GM21360 (cell line): ENCODE measurements around the gene HFE.
"Not testable (repeated sequence)": the region's sequence is repeated elsewhere in the genome, so short reads cannot be mapped to it uniquely, and the experiment has no call there.

Source experiments
- ATAC-seq: cut with Tn5 transposase; IDR thresholded peaks from one replicate; pipeline ENCODE4 v1.9.1; 2021; ENCODE audit warnings: mild to moderate bottlenecking, moderate library complexity; ENCODE audit not compliant: unreplicated experiment

The HFE gene, protein sequence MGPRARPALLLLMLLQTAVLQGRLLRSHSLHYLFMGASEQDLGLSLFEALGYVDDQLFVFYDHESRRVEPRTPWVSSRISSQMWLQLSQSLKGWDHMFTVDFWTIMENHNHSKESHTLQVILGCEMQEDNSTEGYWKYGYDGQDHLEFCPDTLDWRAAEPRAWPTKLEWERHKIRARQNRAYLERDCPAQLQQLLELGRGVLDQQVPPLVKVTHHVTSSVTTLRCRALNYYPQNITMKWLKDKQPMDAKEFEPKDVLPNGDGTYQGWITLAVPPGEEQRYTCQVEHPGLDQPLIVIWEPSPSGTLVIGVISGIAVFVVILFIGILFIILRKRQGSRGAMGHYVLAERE

DNA sequence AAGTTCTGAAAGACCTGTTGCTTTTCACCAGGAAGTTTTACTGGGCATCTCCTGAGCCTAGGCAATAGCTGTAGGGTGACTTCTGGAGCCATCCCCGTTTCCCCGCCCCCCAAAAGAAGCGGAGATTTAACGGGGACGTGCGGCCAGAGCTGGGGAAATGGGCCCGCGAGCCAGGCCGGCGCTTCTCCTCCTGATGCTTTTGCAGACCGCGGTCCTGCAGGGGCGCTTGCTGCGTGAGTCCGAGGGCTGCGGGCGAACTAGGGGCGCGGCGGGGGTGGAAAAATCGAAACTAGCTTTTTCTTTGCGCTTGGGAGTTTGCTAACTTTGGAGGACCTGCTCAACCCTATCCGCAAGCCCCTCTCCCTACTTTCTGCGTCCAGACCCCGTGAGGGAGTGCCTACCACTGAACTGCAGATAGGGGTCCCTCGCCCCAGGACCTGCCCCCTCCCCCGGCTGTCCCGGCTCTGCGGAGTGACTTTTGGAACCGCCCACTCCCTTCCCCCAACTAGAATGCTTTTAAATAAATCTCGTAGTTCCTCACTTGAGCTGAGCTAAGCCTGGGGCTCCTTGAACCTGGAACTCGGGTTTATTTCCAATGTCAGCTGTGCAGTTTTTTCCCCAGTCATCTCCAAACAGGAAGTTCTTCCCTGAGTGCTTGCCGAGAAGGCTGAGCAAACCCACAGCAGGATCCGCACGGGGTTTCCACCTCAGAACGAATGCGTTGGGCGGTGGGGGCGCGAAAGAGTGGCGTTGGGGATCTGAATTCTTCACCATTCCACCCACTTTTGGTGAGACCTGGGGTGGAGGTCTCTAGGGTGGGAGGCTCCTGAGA lies at the start of gene HFE:
HFE (plus strand) TSS at position 146 of the 832 bp plus-strand sequence; CDS start at position 158, 12 bp downstream.
- no peak for ATAC-seq

DNA sequence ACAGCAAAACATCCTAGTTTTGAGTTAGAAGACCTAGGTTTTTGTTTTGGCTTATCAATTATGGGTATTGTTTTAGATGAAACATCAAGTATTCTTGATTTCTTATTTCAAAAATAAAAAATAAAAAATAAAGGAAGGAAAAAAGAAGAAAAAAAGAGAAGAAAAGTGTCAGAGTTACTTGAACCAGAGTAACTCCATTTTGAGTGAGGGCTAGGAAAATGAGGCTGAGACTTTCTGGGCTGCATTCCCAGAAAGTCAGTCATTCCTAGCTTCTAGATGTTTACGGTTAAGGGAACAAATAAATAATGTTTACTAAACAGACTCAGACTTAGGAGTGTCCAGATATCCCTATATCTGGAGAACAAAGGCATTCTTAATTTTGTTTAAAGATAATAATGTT lies 45.3 kb upstream of the HFE start:
- no peak for ATAC-seq

- ATAC-seq: peak; percentile 52
These were observed 43.7 kb upstream of the HFE start for GRCh38 chr6:26043384-26044139.

- peak; percentile 22 for ATAC-seq
These were observed 42.8 kb upstream of the HFE start for GRCh38 chr6:26044140-26045064.

DNA sequence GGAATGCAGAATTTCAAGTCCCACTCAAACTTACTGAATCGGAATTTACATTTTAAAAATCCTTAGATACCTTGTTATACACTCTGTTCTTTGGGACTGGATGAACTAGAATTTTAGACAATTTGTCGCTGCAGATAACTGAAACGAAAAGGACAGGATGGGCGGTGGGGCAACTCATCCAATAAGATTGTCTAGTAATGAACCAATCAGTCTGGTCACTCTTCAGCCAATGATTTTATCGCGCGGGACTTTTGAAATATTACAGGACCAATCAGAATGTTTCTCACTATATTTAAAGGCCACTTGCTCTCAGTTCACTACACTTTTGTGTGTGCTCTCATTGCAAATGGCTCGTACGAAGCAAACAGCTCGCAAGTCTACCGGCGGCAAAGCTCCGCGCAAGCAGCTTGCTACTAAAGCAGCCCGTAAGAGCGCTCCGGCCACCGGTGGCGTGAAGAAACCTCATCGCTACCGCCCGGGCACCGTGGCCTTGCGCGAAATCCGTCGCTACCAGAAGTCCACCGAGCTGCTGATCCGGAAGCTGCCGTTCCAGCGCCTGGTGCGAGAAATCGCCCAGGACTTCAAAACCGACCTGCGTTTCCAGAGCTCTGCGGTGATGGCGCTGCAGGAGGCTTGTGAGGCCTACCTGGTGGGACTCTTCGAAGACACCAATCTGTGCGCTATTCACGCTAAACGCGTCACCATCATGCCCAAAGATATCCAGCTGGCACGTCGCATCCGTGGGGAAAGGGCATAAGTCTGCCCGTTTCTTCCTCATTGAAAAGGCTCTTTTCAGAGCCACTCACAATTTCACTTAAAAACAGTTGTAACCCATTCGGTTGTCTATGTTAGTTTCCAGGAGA lies 41.9 kb upstream of the HFE start:
- ATAC-seq: peak; percentile 44

DNA sequence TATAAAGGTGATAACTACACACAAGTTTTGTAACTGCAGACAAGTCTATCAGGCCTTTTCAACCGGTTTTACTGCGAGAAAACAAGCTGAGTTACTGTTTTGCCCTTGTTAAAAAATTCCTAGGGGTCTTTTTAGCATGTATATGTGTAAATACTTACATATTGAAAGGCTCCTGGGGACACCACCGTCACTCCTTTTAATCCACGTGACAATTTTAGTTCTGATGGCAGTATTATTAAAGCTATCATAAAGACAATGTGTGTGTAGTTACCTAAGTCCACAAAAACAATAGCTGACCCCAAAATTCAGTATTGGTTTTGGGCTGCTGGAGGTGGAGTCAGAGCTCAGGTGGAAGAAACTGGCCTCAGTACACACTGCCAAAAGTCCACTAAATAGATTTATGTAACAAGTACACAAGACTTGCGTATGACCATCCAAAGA lies 41.3 kb upstream of the HFE start:
- ATAC-seq: no peak

GRCh38 chr6:26047329-26047728 lies 39.9 kb upstream of the HFE start:
- not testable (repeated sequence) for ATAC-seq

DNA sequence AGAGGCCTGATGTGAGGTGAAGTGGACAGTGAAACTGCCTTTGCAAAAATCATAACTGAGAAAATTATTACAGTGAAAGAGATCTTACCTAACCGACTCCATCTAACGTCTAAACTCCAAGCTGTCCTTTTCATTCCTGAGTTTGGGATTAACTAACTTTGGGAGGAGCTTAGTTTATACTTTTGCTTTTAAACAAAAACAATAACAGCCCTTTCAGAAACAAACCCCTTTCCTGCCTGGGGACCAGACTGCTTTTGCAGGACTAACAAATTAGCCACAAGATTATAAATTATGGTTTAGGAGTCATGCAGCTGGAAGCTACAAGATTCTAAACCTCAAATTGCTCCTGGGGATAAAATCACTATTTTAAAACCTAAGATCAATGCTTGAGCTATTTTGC lies 38.6 kb upstream of the HFE start:
- no peak for ATAC-seq

DNA sequence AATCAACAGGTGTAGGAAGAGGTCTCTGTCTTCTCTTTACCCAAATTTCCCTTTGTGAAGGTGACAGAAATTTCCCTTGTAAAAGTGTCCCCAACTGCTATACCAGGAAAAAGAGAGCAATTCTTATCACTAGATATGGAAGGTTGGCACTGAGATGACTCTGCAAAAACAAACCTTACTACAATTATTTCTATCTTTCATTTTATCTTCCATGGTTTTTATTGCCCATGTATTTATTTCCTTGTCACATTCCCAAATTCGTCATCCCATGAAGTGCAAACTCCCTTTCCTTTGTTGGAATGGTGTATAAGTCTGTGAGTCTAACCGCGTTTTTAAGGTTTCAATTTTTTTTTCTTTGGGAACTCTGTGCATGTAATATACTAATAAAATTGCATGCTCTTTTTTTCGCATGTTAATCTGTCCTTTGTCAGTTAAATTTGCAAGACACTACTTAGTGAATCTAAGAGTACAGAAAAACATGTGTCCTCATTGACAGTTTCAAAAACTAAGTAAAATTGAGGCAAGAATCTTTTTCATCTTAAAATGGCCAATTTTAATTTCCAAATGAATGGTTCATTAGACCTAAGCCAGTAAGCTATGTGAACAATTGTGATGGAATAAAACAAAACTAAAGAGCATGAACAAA lies 35.4 kb upstream of the HFE start:
- no peak for ATAC-seq

DNA sequence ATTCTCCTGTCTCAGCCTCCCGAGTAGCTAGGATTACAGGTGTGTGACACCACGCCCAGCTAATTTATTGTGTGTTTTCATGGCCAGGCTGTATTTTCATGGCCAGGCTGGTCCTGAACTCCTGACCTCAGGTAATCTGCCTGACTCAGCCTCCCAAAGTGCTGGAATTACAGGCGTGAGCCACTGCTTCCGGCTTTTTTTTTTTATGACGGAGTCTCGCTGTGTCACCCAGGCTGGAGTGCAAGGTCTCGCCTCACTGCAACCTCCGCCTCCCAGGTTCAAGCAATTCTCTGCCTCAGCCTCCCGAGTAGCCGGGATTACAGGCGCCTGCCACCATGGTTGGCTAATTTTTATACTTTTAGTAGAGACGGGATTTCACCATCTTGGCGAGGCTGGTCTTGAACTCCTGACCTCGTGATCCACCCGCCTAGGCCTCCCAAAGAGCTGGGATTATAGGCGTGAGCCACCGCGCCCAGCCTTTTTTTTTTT lies 34.4 kb upstream of the HFE start:
- not testable (repeated sequence) for ATAC-seq

DNA sequence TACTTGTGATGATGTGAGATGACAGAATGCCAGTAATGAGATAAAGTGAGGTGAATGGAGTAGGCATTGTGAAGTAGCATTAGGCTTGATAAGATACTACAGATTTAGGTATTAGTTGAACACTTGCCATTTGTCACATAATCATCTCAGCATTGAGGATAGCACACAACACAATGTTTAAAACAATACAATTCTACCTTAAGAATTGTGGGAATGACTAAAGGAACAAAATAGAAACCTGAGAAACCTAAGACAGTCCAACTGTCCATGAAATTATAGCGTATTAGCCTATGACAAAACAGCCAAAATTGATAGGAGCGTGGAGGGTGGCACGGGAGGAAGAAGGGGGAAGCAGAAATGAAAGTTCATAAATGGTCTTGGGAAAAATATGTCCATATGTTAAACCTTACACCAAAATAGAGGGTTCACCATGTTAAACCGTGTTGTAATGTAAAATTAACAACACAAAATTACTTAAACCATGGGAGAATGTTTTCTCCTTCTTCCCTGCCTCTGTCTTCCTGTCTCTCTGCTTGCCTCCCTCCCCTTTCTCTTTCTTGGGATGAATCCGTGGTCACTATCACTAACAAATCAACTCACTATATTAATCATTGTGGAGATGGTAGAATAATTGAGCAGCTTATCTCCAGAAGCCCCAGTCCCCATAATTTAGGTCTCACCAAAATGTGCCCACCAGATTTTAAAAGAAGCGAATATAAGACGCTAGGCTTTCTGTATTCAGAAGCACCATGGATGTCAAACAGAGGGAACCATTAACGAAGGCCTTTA lies 33.0 kb upstream of the HFE start:
- ATAC-seq: no peak

DNA sequence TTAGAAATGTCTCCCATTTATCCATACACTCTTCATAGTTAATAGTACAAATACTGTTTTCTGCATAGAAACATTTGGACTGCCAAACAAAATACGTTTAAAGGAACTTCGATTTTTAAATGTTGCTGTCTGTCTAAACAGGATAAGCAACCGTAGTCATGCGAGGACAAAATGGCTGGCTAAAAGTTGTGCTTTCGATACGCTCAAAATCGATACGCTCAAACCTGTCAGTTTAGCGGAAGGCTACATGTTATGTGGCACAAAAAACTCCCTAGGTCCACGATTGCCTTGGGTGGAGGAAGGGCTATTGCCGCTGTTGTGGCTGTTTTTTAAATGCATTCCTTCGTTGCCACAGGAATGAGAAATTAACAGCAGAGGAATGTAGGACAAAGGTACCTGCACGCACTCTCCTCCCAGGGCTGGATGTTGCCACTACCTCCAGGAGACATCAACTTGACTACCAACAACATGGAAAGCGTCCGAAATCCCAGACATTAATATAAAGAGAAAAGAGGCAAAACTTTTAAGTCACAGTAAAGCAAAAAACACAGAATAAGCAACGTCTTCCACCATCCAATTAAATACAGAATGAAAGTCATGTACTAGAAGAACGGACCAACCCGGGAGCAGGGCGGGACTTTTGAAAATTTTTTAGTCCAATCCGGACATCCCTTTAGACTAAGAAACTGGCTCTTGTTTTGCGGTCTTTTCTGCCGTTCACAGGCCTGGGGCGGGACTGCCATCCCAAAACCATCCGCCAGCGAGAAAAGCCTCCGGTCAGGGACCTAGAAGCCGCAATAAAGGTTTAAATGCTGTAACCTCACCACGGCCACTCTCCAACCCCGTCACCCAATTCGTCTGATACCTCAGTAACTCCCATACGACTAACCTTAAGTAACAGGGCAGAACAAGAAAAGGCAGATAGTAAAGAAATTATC lies 32.2 kb upstream of the HFE start:
- peak; percentile 61 for ATAC-seq

DNA sequence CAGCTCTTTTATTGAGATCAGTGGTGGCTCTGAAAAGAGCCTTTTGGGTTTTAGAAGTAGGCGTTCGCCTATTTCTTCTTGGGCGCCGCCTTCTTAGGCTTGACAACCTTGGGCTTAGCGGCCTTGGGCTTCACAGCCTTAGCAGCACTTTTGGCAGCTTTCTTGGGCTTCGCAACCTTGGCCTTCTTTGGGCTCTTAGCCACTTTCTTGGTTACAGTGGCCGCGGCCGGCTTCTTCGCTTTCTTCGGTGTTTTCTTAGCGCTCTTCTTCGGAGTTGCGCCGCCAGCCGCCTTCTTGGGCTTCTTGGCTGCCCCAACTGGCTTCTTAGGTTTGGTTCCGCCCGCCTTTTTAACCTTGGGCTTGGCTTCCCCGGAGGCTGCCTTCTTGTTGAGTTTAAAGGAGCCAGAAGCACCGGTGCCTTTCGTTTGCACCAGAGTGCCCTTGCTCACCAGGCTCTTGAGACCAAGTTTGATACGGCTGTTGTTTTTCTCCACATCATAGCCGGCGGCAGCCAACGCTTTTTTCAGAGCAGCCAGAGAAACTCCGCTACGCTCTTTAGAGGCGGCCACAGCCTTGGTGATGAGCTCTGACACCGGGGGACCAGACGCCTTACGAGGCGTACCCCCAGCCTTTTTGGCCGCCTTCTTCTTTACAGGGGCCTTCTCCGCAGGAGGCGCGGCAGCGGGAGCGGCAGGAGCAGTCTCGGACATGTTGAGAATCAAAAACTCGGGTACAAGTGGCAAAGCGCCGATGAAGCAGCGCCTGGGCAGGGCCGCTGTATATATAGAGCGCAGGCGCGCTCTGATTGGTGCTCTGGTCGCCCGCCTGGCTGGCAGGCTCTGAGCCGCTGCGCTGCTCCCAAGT lies 31.3 kb upstream of the HFE start:
- ATAC-seq: peak; percentile 73

DNA sequence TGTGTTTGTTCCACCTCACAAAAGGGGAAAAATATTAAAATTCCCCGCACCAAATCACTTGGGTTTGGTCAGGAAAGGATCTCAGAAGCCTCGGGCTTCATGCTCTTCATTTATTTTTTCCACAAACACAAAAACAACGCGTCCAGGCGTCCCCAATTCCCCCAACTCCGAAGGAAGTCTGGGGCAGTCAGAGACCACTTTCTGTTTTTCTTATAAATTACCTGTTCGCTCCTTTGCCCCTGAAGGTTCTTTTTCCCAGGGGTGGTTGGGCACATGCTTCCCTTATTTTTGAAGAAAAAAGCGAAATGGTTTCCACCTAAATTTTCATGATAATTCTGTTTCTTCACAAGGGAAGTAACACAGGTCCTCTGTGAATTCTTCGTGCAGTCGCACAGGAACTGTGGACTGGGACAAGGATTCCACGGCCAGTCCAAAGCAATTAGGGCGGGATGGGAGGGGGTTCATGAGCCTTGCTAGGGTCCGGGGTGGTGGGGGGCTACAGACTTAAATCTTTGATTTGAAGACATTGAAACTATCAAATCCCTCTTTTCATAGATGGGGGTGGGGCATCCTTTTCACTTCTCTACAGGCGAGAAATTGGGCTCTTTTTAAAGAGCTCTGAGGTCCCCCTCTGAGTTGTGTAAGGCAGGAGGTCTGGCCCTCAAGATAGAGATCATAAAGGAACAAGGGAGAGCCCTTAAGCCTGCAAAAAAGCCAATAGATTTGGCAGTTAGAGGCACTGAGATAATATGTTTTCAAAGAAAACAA lies 30.5 kb upstream of the HFE start:
- ATAC-seq: no peak

- ATAC-seq: no peak
These were observed 29.3 kb upstream of the HFE start for GRCh38 chr6:26057899-26058298.
